Heart left ventricle (tissue), 16 donors: Measurements from ENCODE around the gene TOX2. TPM values are rescaled to one million over a fixed set of nuclear protein-coding genes. Genes with fewer than 3 reads are reported as not detected.

Experiments used
- ATAC-seq, 4 donors: fragments of 200-7000 bp; cut with Tn5 transposase; one replicate each; pipeline ENCODE4 v1.9.1; 2020 to 2022; ENCODE audit warnings: moderate library complexity in 4 of 4, mild to moderate bottlenecking in 3 of 4, moderate number of reproducible peaks in 1 of 4
- DNase-seq, 5 donors: peaks; one replicate each; pipeline ENCODE4 v3.0.0-alpha.2; 2020
- H3K27ac ChIP-seq, 12 donors: fragments of 200-600 bp; sonication (generic) in 4 of 12; one replicate each; pipeline versions ENCODE4 v1.5.0 to v1.8.0; 2016 to 2022; ENCODE audit warnings: mild to moderate bottlenecking in 2 of 12
- H3K27me3 ChIP-seq, 9 donors: fragments of 200-600 bp; sonication (generic) in 2 of 9; one replicate each; pipeline versions ENCODE4 v1.5.1 to v1.8.0; 2016 to 2022; ENCODE audit warnings: mild to moderate bottlenecking in 3 of 9
- H3K36me3 ChIP-seq, 9 donors: fragments of 200-600 bp; sonication (generic) in 2 of 9; one replicate each; pipeline versions ENCODE4 v1.5.0 to v1.8.0; 2018 to 2022; ENCODE audit warnings: mild to moderate bottlenecking in 2 of 9
- H3K4me1 ChIP-seq, 12 donors: fragments of 200-600 bp; sonication (generic) in 4 of 12; one replicate each; pipeline versions ENCODE4 v1.5.0 to v1.8.0; 2016 to 2022; ENCODE audit warnings: mild to moderate bottlenecking in 3 of 12
- H3K4me3 ChIP-seq, 12 donors: fragments of 200-600 bp; sonication (generic) in 4 of 12; one replicate each; pipeline versions ENCODE4 v1.5.0 to v1.8.0; 2017 to 2022; ENCODE audit warnings: mild to moderate bottlenecking in 9 of 12, moderate library complexity in 4 of 12
- H3K9me3 ChIP-seq, 12 donors: fragments of 200-600 bp; sonication (generic) in 4 of 12; one replicate each; pipeline versions ENCODE4 v1.5.0 to v1.8.0; 2016 to 2022; ENCODE audit warnings: mild to moderate bottlenecking in 1 of 12
- POLR2A ChIP-seq, 2 donors: fragments of 450-650 bp; IDR thresholded peaks; one replicate each; pipeline ENCODE4 v1.6.1; 2017; ENCODE audit warnings: antibody characterized with exemption in 2 of 2, mild to moderate bottlenecking in 2 of 2, moderate library complexity in 2 of 2
- WGBS, 4 donors: extraction: QIAGEN DNeasy Blood & Tissue Kit in 2 of 4; methylation state at CpG; one replicate each; pipeline versions ENCODE4 v1.1.5 to v1.1.7; 2013 to 2018; 5-methylcytosine and 5-hydroxymethylcytosine counted together
- intact Hi-C, 10 donors: fragments of 100-400 bp; cut with DNase I; formaldehyde crosslinking; loops; one replicate each; pipeline versions ENCODE4 v1.11.1 to v1.14.2; 2022
- polyA plus RNA-seq, 2 donors: library from polyadenylated mRNA; stranded (reverse); fragments of 200-250 nt; gene quantifications; one replicate each; pipeline ENCODE4 v1.2.3, GENCODE V29; 2013
- total RNA-seq, 9 donors: library from RNA; depleted of rRNA in 2 of 9; stranded (reverse); fragments of >200 nt in 2 of 9; fragmentation: NEBNext Ultra II Directional in 3 of 9; extraction: Animal tissue kit (Norgen Biotek cat#: 25700) in 3 of 9; gene quantifications; one replicate each; pipeline versions ENCODE4 v1.1.0 to v1.2.4, GENCODE V29; 2016 to 2023
- TF ChIP-seq, protein P1 (sequence below), 12 donors: fragments of 200-600 bp; sonication (generic) in 4 of 12; IDR thresholded peaks; one replicate each; pipeline versions ENCODE4 v1.5.0 to v1.8.0; 2018 to 2022; ENCODE audit warnings: antibody characterized with exemption in 12 of 12, mild to moderate bottlenecking in 5 of 12
- donor health status: ischemic (EF 13 %, LVEDD 7.1; RV severe dilation, severe dysfunction).
- donor health status: healthy with polysubstance abuse.
- donor health status: DM: no; HTN: yes; CAD: no.
- donor health status: DM: no; HTN: no; CAD: no.
- donor health status: ischemic (EF 25% LVEDD 6.9; RV normal size, moderate dysfunction).
- donor health status: ischemic (EF 25% LVEDD 5.7; RV mildly dilated, moderate dysfunction).
- donor health status: healthy.
- donor health status: DM: yes; HTN: yes; CAD: no.
- donor health status: ischemic (EF 35%, LVEDD 5.7; RV mildly dilated, moderate dysfunction).
- donor health status: nonischemic (EF 11% LVEDD 7.7; RV severe dilation, severe dysfunction).
- donor health status: DM: yes; HTN: yes; CAD: no.
- donor health status: PGD.
- donor health status: ischemic (EF 29% LVEDD 5.4; RV normal size, mild dysfunction).
- donor health status: nonischemic (EF 23%, LVEDD 6.1; RV moderate dilation, normal function).

The TOX2 gene
- total and polyA plus RNA-seq, 11 donors, result 0.53 to 3.0 (median 0.91) TPM

DNA sequence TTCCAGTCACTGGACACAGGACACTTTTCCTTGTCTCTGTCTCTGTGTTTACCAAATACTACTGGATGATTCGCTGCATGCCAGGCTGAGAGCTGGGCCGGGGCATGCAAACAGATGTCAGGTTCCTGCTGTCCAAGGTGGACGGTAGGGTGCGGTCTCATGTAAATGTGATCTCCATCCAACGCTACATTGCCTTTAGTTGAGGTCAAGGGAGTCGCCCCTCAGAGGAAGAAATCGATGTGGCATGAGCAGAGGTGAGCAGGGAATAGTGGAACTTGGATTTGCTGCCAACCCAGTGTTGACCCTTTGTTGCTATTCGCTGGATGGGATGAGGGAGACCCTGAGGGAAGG, 9.8 kb upstream of the TOX2 start:
- intact Hi-C loops, result no loop called here
- Histone ChIP-seq H3K36me3 (no peaks in the 10 kb centered on the region), H3K27ac (no peak overlapping the region), H3K4me3 (no peak overlapping the region), H3K9me3 (peaks cover 0 to 31% (median 10%) of the 10 kb centered on the region in 12 donors), H3K4me1 (peaks cover 0 to 12% (median 0%) of the 10 kb centered on the region in 12 donors), H3K27me3 (no peaks in the 10 kb centered on the region)
- no peak for ATAC-seq
- 77 to 81% (median 79%) methylated on average over 8 of the region's 8 CpGs for WGBS, 4 donors
- DNase-seq, result no peak
- TF ChIP-seq, protein P1, sequence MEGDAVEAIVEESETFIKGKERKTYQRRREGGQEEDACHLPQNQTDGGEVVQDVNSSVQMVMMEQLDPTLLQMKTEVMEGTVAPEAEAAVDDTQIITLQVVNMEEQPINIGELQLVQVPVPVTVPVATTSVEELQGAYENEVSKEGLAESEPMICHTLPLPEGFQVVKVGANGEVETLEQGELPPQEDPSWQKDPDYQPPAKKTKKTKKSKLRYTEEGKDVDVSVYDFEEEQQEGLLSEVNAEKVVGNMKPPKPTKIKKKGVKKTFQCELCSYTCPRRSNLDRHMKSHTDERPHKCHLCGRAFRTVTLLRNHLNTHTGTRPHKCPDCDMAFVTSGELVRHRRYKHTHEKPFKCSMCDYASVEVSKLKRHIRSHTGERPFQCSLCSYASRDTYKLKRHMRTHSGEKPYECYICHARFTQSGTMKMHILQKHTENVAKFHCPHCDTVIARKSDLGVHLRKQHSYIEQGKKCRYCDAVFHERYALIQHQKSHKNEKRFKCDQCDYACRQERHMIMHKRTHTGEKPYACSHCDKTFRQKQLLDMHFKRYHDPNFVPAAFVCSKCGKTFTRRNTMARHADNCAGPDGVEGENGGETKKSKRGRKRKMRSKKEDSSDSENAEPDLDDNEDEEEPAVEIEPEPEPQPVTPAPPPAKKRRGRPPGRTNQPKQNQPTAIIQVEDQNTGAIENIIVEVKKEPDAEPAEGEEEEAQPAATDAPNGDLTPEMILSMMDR (IDR thresholded peaks at IDR 0.05), result no peak
- no peak for TF ChIP-seq POLR2A (IDR thresholded peaks at IDR 0.05)

DNA sequence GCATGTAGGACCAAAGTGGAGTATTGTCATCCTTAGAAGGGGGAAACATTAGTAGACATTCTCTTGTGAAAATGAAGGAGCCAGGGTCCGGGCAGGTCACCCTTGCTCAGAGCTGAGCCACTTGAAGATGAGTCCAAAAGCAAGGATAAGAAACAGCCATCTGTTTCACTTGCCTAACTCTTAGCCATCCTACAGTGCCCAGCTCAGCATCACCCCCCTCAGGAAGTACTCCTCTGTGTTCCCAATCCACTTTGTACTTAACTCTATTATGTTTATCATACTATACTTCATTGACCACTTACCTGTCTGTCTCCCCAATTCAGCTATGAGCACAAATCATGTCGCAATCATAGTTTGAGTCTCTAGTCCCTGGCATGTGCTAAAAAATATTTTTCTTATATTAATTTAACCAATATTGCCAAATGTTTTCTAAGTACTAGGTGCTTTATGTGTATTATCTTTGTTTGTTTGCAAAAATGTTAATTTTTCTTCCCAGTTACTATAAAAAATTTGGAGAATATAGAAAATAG, 8.1 kb upstream of the TOX2 start:
- no peak for ATAC-seq
- intact Hi-C loops, result no loop called here
- TF ChIP-seq, protein P1 (IDR thresholded peaks at IDR 0.05), result no peak
- no peak for TF ChIP-seq POLR2A (IDR thresholded peaks at IDR 0.05)
- H3K4me1 ChIP-seq, result no peaks in the 10 kb centered on the region
- H3K36me3 ChIP-seq, result no peaks in the 10 kb centered on the region
- H3K4me3 ChIP-seq, result no peak overlapping the region
- WGBS, 4 donors, result 79 to 96% (median 88%) methylated on average over 2 of the region's 2 CpGs
- H3K9me3 ChIP-seq, result peaks cover 0 to 26% (median 7%) of the 10 kb centered on the region in 12 donors
- no peak for DNase-seq
- H3K27ac ChIP-seq, result no peak overlapping the region
- H3K27me3 ChIP-seq, result no peaks in the 10 kb centered on the region

DNA sequence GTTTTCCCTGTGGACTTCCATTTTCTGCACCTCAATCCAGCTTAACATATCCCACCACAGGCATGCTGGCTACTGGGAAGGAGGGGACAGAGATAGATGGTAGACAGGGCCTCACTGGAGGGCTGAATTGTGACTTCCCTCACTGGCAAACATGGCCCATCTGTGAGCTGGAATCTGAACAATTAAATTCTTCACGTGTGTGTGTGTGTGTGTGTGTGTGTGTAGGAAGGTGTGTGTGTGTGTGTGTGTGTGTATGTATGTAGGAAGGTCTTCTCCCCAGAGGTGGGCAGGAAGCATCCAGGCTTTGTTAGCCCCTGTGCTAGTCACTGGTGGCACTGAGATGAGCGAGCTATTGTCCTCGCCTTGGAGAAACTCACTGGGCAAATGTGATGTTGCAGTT, 5.4 kb upstream of the TOX2 start:
- H3K27me3 ChIP-seq, result peaks cover 0 to 18% (median 4%) of the 10 kb centered on the region in 9 donors
- 71 to 81% (median 80%) methylated on average over 3 of the region's 3 CpGs for whole genome bisulfite sequencing, 4 donors
- intact Hi-C loops, result no loop called here
- no peak for DNase-seq
- ATAC-seq, result no peak
- peaks cover 0 to 44% (median 20%) of the 10 kb centered on the region in 12 donors for H3K9me3 ChIP-seq
- no peaks in the 10 kb centered on the region for H3K36me3 ChIP-seq
- no peak overlapping the region for H3K4me3 ChIP-seq
- H3K4me1 ChIP-seq, result peaks cover 0 to 2% (median 0%) of the 10 kb centered on the region in 12 donors
- TF ChIP-seq, protein P1 (IDR thresholded peaks at IDR 0.05), result no peak
- no peak for TF ChIP-seq POLR2A (IDR thresholded peaks at IDR 0.05)
- no peak overlapping the region for H3K27ac ChIP-seq

DNA sequence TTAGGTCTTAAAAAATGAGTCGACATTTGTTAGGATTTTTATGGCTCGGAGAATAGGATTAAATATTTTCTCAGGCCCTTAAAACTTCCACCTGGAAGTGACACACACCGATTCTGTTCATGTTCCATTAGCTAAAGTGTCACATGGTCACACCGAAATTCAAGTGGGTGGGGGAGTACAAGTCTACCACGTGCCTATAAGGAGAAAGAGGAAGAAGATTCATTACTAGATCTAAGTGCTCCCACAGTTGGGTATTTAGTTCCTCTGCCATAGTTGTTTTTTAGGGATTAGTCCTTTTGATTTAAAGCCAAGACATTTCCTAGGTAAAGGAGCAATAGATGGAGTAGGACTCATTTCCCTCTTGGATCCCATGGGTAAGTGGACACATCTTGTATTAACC, 4.9 kb upstream of the TOX2 start:
- Histone ChIP-seq H3K4me3 (no peak overlapping the region), H3K27me3 (peaks cover 0 to 21% (median 7%) of the 10 kb centered on the region in 9 donors), H3K9me3 (peaks cover 0 to 44% (median 20%) of the 10 kb centered on the region in 12 donors), H3K4me1 (peaks cover 0 to 5% (median 0%) of the 10 kb centered on the region in 12 donors), H3K27ac (no peak overlapping the region), H3K36me3 (no peaks in the 10 kb centered on the region)
- TF ChIP-seq, protein P1 (IDR thresholded peaks at IDR 0.05), result no peak
- TF ChIP-seq POLR2A (IDR thresholded peaks at IDR 0.05), result no peak
- no peak for DNase-seq
- 44 to 80% (median 72%) methylated on average over 5 of the region's 5 CpGs for WGBS, 4 donors
- ATAC-seq, result no peak
- intact Hi-C loops, result no loop called here
